ENCODE measurements around the gene LRP10. TPM values are rescaled to one million over a fixed set of nuclear protein-coding genes. Genes with fewer than 3 reads are reported as not detected.
"Not testable (repeated sequence)": the region's sequence is repeated elsewhere in the genome, so short reads cannot be mapped to it uniquely, and the experiment has no call there.

Gene LRP10, protein sequence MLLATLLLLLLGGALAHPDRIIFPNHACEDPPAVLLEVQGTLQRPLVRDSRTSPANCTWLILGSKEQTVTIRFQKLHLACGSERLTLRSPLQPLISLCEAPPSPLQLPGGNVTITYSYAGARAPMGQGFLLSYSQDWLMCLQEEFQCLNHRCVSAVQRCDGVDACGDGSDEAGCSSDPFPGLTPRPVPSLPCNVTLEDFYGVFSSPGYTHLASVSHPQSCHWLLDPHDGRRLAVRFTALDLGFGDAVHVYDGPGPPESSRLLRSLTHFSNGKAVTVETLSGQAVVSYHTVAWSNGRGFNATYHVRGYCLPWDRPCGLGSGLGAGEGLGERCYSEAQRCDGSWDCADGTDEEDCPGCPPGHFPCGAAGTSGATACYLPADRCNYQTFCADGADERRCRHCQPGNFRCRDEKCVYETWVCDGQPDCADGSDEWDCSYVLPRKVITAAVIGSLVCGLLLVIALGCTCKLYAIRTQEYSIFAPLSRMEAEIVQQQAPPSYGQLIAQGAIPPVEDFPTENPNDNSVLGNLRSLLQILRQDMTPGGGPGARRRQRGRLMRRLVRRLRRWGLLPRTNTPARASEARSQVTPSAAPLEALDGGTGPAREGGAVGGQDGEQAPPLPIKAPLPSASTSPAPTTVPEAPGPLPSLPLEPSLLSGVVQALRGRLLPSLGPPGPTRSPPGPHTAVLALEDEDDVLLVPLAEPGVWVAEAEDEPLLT
- 2.9 TPM for total RNA-seq

- no peak for FAIRE-seq
- DNase-seq (ENCODE audit: low spot score in 2 of 2) = peak; percentile 86
These were observed at the start of gene LRP10 for GRCh38 chr14:22871224-22872032. Gene LRP10 (plus strand): TSS chr14:22871740. CDS start chr14:22872304, 564 bp downstream.

- no peak for DNase-seq (ENCODE audit: low spot score in 2 of 2)
- no peak for FAIRE-seq
These were observed 49.4 kb upstream of the LRP10 start for GRCh38 chr14:22822016-22822570.

DNA sequence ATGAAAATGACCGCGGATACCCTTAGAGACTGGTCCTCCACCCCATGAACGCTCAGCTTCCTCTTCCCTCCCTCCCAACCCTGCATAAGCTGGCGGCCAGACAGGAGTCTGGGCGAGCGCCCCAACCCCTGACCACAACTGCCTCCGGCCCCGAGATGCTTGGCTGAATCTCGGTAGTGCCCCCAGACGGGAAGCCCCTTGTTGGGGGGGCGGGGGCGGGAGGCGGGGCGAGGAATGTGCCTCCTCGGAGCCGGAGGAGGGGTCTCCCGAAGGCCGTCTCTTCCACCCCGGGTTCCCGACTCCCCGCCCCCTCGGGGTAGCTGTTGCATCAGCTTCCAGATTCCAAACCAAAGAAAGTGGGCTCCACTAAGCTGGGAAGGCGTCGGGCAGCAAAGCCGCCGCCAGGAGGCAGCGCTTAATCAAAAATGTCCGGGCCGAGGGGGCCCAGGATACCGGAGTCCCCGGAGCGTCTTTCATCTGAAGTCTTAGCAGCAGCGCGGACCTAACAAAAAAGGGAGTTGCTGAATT lies 48.9 kb upstream of the LRP10 start:
- FAIRE-seq (no peak), DNase-seq (ENCODE audit: low spot score in 2 of 2) (peak in 1 of 2 donors; percentile 81)

- DNase-seq (ENCODE audit: low spot score in 2 of 2) (no peak), FAIRE-seq (no peak)
These were observed 46.7 kb upstream of the LRP10 start for GRCh38 chr14:22824711-22825359.

DNA sequence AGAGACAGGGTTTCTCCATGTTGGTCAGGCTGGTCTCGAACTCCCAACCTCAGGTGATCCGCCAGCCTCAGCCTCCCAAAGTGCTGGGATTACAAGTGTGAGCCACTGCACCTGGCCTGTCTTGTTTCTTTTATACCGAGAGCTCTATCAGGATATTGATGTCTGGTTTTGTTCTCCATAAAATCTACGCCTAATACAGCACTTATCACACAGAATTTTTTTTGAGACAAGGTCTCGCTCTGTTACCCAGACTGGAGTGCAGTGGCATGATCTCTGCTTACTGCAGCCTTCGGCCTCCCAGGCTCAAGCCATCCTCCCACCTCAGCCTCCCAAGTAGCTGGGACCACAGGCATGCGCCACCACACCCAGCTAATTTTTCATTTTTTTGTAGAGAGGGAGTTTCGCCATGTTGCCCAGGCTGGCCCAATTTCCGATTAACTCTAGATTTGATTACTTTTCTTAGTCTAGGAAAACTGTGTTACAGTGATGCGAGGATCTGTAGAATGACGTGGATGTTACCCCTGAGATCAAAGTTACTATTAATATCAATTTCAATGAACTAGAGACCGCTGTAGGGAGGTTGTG lies 42.4 kb upstream of the LRP10 start:
- FAIRE-seq; DNase-seq (ENCODE audit: low spot score in 2 of 2): not testable (repeated sequence)

- DNase-seq (ENCODE audit: low spot score in 2 of 2) (peak; percentile 81 to 88), FAIRE-seq (no peak)
These were observed 41.7 kb upstream of the LRP10 start, which contains the start of gene MRPL52 for GRCh38 chr14:22829661-22830442. Gene MRPL52 (plus strand): TSS chr14:22829887. CDS start chr14:22829913, 26 bp downstream.

DNA sequence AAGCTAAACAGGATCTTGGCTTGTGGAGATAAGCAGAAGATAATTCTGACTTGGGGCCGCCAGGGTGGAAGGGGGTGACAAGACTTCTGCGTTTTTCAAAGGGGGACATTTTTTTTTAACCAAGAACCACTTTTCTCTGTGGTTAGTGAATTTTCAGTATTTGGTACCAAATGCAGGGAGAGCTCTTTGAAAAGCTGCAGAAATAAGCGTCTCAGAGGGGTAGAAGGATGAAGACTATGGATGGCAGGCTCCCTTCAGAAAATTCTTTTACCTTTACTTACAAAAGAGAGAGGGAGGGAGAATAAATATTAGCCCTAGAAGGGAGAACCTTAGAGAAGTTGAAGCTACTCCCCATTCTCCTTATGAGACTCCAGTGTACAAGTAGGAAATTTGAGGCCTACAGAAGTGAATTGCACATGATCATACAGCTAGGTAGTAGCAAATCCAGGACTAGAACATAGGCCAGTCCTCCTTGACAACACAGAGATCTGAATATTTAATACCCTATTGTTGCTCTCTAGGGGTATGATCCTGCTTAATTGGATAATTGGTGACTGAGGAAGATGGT lies 41.0 kb upstream of the LRP10 start:
- no peak for DNase-seq (ENCODE audit: low spot score in 2 of 2)
- no peak for FAIRE-seq

- FAIRE-seq = no peak
- no peak for DNase-seq (ENCODE audit: low spot score in 2 of 2)
These were observed 36.0 kb upstream of the LRP10 start for GRCh38 chr14:22835505-22835904.

DNA sequence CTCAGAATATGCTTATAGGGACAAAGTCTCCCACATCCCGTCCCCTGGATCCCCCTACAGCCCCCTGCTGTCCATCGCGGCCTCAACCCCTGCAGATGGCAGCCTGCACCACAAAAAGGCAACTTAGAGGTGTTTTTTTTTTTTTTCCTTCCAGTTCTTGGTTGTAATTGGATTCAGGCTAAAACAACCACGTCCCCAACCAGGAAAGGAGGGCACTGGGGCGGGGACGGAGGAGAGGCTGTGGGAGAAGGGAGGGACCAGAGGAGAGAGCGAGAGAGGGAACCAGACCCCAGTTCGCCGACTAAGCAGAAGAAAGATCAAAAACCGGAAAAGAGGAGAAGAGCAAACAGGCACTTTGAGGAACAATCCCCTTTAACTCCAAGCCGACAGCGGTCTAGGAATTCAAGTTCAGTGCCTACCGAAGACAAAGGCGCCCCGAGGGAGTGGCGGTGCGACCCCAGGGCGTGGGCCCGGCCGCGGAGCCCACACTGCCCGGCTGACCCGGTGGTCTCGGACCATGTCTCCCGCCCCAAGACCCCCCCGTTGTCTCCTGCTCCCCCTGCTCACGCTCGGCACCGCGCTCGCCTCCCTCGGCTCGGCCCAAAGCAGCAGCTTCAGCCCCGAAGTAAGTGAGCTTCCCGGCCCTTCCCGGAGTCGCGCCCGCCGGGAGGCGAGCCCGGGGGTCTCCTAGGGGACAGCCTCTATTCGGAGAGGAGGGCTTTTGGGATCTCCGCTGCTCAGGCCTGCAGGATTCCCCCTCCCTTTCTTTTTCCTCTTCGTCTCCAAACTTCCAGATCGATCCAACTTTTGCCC lies 35.0 kb upstream of the LRP10 start, which contains the start of gene MMP14:
Gene MMP14, plus strand, starts transcription at position 285 of the 813 bp plus-strand sequence. Its CDS starts 233 bp downstream, at position 518.
- FAIRE-seq = no peak
- peak in 1 of 2 donors; percentile 68 for DNase-seq (ENCODE audit: low spot score in 2 of 2)

DNA sequence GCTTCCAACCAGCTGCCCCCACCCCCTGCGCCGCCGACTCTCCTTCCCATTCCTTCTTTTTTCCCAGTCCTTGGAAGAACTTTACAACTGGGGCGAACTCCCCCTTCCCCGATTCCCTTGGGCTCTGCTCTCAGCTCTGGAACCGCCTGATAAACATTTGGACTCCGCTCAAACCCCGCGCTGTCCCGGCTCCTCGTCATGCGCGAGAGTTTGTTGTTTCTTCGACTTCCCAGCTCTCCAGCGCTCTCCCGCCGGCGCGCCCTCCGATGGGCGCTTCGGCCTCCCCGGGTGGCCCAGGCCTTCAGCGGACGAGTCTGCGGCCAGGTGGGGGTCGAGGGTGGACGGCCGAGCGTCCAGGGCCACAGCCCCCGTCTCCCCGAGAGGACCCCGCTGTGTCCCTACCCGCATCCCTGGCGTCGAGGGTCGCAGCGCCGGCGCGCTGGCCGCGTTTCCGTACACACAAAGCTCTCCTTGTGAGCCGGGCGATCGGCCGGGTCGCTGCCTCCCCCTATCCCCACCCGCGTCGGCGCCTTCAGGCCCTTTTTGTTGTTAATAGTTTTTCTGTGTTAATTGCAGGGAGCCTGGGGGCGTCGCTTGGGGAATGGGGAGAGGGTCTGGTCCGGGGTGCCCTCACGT lies 34.3 kb upstream of the LRP10 start:
- DNase-seq (ENCODE audit: low spot score in 2 of 2) (peak in 1 of 2 donors; percentile 61), FAIRE-seq (no peak)

- DNase-seq (ENCODE audit: low spot score in 2 of 2) = no peak
- no peak for FAIRE-seq
These were observed 33.6 kb upstream of the LRP10 start for GRCh38 chr14:22837750-22838538.

DNA sequence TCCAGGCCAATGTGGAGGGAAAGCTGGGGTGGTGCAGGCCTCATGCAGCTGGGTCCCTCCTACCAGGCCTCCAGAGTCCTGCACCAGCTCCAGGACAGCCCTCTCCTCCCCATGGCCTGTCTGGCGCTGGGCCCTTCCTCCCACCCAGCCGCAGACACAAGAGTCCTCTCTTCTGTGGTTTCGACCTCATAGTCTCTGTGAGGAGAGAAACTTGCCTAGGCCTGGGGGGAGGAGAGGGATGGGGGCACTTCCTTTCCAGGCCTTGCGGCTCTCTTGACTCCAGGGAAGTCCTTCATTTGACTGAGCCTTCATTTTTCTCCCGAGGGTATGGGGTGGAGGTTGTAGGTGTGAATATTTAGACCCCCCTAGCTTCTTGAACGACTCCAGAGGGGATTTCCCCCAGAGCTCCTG lies 32.9 kb upstream of the LRP10 start:
- FAIRE-seq = no peak
- no peak for DNase-seq (ENCODE audit: low spot score in 2 of 2)

GRCh38 chr14:22839159-22839779 lies 32.3 kb upstream of the LRP10 start:
- FAIRE-seq = no peak

GRCh38 chr14:22841311-22841710 lies 30.2 kb upstream of the LRP10 start:
- FAIRE-seq (no peak), DNase-seq (ENCODE audit: low spot score in 2 of 2) (no peak)

More at GRCh38 chr14:22839159-22839779, 32.3 kb upstream of the LRP10 start:
- no peak for DNase-seq (ENCODE audit: low spot score in 2 of 2)

DNA sequence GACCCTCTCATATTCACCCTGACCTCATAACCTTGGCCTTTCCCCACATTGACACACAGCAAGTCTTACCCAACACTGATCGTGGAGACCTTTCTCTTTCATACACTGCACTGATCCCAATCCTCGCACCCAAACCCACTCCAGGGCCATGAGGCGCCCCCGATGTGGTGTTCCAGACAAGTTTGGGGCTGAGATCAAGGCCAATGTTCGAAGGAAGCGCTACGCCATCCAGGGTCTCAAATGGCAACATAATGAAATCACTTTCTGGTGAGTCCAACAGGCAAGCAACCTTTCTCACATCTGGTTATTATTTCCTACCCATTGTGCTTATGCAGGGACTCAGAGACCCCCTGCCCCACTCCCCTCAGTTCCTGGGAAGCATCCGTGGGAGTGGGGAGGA lies 29.8 kb upstream of the LRP10 start:
- no peak for FAIRE-seq

More for the DNA sequence above, 29.8 kb upstream of the LRP10 start:
- DNase-seq (ENCODE audit: low spot score in 2 of 2) = no peak

All from frontal cortex (tissue), 4 donors.